HEK293 (cell line): ENCODE data around the gene GYPC.

Experiments
- CTCF ChIA-PET: fragments of 350-600 bp; formaldehyde crosslinking; extraction: SDS; loops from one replicate; lab custom pipeline; 2021; ENCODE audit warnings: antibody characterized with exemption; lab: Yijun Ruan, JAX
- POLR2A ChIA-PET: fragments of 300-600 bp; formaldehyde crosslinking; extraction: SDS; loops from one replicate; lab custom pipeline; 2020; ENCODE audit warnings: antibody characterized with exemption, inconsistent platforms; lab: Yijun Ruan, JAX
- H3K27ac ChIP-seq: fragments of 200-500 bp; sonication (Bioruptor generic); 2 replicates; pipeline ENCODE4 v1.5.1; 2014; ENCODE audit warnings: low read depth, low read length, control low read depth, inconsistent platforms; ENCODE audit errors: extremely low read depth
- H3K36me3 ChIP-seq, 2 experiments: fragments of 200-500 bp in 1 of 2; sonication (Bioruptor generic) in 1 of 2; 1 replicate in 1 of 2; 2 replicates in 1 of 2; pipeline ENCODE4 v1.5.1; 2014 to 2017; ENCODE audit warnings: inconsistent platforms in 2 of 2, low read length in 2 of 2; ENCODE audit not compliant: control insufficient read depth in 2 of 2, insufficient read depth in 1 of 2
- H3K4me1 ChIP-seq: fragments of 200-500 bp; sonication (Bioruptor generic); 2 replicates; pipeline ENCODE4 v1.5.1; 2014; ENCODE audit warnings: mild to moderate bottlenecking, low read length, inconsistent platforms; ENCODE audit not compliant: control insufficient read depth, insufficient read depth
- H3K4me3 ChIP-seq: 2 replicates; pipeline ENCODE4 v1.5.1; 2011; ENCODE audit warnings: low read depth, mild to moderate bottlenecking, control low read depth, low read length, moderate library complexity
- H3K9me3 ChIP-seq: fragments of 200-500 bp; sonication (Bioruptor generic); 2 replicates; pipeline ENCODE4 v1.5.1; 2014; ENCODE audit warnings: low read depth, low read length, inconsistent platforms; ENCODE audit not compliant: control insufficient read depth, insufficient read depth
- MZF1 ChIP-seq: fragments of 450-650 bp; formaldehyde crosslinking; IDR thresholded peaks from 2 replicates; pipeline ENCODE4 v1.5.1; 2017; ENCODE audit warnings: missing biosample characterization, missing genetic modification characterization, borderline replicate concordance
- ZBTB1 ChIP-seq: fragments of 450-650 bp; formaldehyde crosslinking; IDR thresholded peaks from 2 replicates; pipeline ENCODE4 v1.5.1; 2016; ENCODE audit warnings: missing biosample characterization, missing genetic modification characterization
- ZNF23 ChIP-seq: fragments of 450-650 bp; formaldehyde crosslinking; IDR thresholded peaks from 2 replicates; pipeline ENCODE4 v1.5.1; 2016; ENCODE audit warnings: missing biosample characterization, missing genetic modification characterization, borderline replicate concordance
- ZNF274 ChIP-seq, 2 experiments: fragments of 200-500 bp in 1 of 2; fragments of 450-650 bp in 1 of 2; sonication (Bioruptor generic) in 1 of 2; formaldehyde crosslinking in 1 of 2; IDR thresholded peaks; 2 replicates each; pipeline versions ENCODE4 v1.5.1 to v1.6.1; 2014 to 2016; ENCODE audit warnings: borderline replicate concordance in 1 of 2, inconsistent platforms in 1 of 2, low read length in 1 of 2, missing biosample characterization in 1 of 2, missing genetic modification characterization in 1 of 2
- ZNF311 ChIP-seq: fragments of 450-650 bp; formaldehyde crosslinking; IDR thresholded peaks from 2 replicates; pipeline ENCODE4 v1.5.1; 2017; ENCODE audit warnings: missing biosample characterization, missing genetic modification characterization, borderline replicate concordance
- ZNF404 ChIP-seq: fragments of 450-650 bp; formaldehyde crosslinking; IDR thresholded peaks from 2 replicates; pipeline ENCODE4 v1.5.1; 2017; ENCODE audit warnings: missing biosample characterization, missing genetic modification characterization
- ZNF555 ChIP-seq: fragments of 450-650 bp; formaldehyde crosslinking; conservative IDR thresholded peaks from 2 replicates; pipeline ENCODE4 v1.5.1; 2017; ENCODE audit warnings: missing biosample characterization, mild to moderate bottlenecking, missing genetic modification characterization, inconsistent platforms
- ZNF558 ChIP-seq: fragments of 450-650 bp; formaldehyde crosslinking; IDR thresholded peaks from 2 replicates; pipeline ENCODE4 v1.5.1; 2016; ENCODE audit warnings: missing biosample characterization, missing genetic modification characterization
- ZNF768 ChIP-seq: fragments of 450-650 bp; formaldehyde crosslinking; IDR thresholded peaks from 2 replicates; pipeline ENCODE4 v1.5.1; 2018; ENCODE audit warnings: missing biosample characterization, mild to moderate bottlenecking, missing genetic modification characterization
- TF ChIP-seq, protein P1 (sequence below): fragments of 450-650 bp; formaldehyde crosslinking; IDR thresholded peaks from 2 replicates; pipeline ENCODE4 v1.5.1; 2016; ENCODE audit warnings: missing biosample characterization, missing genetic modification characterization
- TF ChIP-seq, protein P2 (sequence below): fragments of 450-650 bp; formaldehyde crosslinking; IDR thresholded peaks from 2 replicates; pipeline ENCODE4 v1.5.1; 2016; ENCODE audit warnings: missing biosample characterization, missing genetic modification characterization
- TF ChIP-seq, protein P3 (sequence below): fragments of 450-650 bp; formaldehyde crosslinking; IDR thresholded peaks from 2 replicates; pipeline ENCODE4 v1.5.1; 2016; ENCODE audit warnings: missing biosample characterization, missing genetic modification characterization
- TF ChIP-seq, protein P4 (sequence below): fragments of 450-650 bp; formaldehyde crosslinking; conservative IDR thresholded peaks from 2 replicates; pipeline ENCODE4 v1.5.1; 2016; ENCODE audit warnings: low read depth, missing biosample characterization, missing genetic modification characterization

The GYPC gene

DNA sequence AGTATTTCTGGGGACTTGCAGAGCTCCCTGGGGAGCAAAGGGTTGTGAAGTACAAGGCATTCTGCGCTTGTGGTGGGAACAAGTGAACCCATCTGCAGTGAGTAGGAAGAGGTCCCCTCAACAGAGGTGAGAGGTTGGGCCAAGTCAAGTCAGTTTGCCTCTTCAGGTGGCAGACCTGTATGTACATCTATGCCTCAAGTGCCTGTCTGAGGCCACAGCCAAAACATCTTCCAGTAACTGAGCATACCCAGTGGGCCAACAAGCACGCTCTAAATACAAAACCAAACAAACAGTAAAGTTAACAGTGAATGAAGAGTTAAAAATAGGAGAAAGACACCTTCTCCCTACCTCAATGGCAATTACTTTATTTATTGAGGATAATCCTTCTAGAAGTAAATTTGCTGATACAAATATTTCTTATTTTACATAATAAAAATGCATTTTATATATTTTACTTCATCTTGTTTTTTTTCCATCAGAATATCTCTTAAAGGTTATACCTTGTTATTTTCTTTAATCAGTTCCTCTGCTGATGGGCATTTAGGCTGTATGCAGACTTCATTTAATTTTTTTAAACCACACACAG is 2.5 kb downstream of the GYPC start:
- Histone ChIP-seq H3K4me3 (no peak overlapping the region), H3K9me3 (no peaks in the 10 kb centered on the region), H3K4me1 (peaks cover 4% of the 10 kb centered on the region; the same call in 1 of the 2 replicates), H3K27ac (no peak overlapping the region)
- POLR2A ChIA-PET = no interaction called here
- CTCF ChIA-PET = no interaction called here
- TF ChIP-seq ZNF23 (tag by site-specific recombination) (no peak), ZNF274 (IDR thresholded peaks at IDR 0.05; ENCODE audit: low read length) (no peak), ZNF274 (tag by site-specific recombination; IDR thresholded peaks at IDR 0.05; ENCODE audit: borderline replicate concordance) (no peak), ZNF404 (tag by site-specific recombination) (no peak), ZNF555 (tag by site-specific recombination) (no peak), ZBTB1 (tag by site-specific recombination) (no peak), MZF1 (tag by site-specific recombination) (no peak), ZNF558 (tag by site-specific recombination) (no peak), ZNF768 (tag by site-specific recombination) (no peak), ZNF311 (tag by site-specific recombination) (no peak)
- TF ChIP-seq, protein P1, sequence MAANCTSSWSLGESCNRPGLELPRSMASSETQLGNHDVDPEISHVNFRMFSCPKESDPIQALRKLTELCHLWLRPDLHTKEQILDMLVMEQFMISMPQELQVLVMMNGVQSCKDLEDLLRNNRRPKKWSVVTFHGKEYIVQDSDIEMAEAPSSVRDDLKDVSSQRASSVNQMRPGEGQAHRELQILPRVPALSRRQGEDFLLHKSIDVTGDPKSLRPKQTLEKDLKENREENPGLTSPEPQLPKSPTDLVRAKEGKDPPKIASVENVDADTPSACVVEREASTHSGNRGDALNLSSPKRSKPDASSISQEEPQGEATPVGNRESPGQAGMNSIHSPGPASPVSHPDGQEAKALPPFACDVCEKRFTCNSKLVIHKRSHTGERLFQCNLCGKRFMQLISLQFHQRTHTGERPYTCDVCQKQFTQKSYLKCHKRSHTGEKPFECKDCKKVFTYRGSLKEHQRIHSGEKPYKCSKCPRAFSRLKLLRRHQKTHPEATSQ = no peak
- TF ChIP-seq, protein P2, sequence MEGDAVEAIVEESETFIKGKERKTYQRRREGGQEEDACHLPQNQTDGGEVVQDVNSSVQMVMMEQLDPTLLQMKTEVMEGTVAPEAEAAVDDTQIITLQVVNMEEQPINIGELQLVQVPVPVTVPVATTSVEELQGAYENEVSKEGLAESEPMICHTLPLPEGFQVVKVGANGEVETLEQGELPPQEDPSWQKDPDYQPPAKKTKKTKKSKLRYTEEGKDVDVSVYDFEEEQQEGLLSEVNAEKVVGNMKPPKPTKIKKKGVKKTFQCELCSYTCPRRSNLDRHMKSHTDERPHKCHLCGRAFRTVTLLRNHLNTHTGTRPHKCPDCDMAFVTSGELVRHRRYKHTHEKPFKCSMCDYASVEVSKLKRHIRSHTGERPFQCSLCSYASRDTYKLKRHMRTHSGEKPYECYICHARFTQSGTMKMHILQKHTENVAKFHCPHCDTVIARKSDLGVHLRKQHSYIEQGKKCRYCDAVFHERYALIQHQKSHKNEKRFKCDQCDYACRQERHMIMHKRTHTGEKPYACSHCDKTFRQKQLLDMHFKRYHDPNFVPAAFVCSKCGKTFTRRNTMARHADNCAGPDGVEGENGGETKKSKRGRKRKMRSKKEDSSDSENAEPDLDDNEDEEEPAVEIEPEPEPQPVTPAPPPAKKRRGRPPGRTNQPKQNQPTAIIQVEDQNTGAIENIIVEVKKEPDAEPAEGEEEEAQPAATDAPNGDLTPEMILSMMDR = no peak
- TF ChIP-seq, protein P3, sequence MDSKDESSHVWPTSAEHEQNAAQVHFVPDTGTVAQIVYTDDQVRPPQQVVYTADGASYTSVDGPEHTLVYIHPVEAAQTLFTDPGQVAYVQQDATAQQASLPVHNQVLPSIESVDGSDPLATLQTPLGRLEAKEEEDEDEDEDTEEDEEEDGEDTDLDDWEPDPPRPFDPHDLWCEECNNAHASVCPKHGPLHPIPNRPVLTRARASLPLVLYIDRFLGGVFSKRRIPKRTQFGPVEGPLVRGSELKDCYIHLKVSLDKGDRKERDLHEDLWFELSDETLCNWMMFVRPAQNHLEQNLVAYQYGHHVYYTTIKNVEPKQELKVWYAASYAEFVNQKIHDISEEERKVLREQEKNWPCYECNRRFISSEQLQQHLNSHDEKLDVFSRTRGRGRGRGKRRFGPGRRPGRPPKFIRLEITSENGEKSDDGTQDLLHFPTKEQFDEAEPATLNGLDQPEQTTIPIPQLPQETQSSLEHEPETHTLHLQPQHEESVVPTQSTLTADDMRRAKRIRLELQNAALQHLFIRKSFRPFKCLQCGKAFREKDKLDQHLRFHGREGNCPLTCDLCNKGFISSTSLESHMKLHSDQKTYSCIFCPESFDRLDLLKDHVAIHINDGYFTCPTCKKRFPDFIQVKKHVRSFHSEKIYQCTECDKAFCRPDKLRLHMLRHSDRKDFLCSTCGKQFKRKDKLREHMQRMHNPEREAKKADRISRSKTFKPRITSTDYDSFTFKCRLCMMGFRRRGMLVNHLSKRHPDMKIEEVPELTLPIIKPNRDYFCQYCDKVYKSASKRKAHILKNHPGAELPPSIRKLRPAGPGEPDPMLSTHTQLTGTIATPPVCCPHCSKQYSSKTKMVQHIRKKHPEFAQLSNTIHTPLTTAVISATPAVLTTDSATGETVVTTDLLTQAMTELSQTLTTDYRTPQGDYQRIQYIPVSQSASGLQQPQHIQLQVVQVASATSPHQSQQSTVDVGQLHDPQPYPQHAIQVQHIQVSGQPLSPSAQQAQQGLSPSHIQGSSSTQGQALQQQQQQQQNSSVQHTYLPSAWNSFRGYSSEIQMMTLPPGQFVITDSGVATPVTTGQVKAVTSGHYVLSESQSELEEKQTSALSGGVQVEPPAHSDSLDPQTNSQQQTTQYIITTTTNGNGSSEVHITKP (tag by site-specific recombination) = no peak
- TF ChIP-seq, protein P4, sequence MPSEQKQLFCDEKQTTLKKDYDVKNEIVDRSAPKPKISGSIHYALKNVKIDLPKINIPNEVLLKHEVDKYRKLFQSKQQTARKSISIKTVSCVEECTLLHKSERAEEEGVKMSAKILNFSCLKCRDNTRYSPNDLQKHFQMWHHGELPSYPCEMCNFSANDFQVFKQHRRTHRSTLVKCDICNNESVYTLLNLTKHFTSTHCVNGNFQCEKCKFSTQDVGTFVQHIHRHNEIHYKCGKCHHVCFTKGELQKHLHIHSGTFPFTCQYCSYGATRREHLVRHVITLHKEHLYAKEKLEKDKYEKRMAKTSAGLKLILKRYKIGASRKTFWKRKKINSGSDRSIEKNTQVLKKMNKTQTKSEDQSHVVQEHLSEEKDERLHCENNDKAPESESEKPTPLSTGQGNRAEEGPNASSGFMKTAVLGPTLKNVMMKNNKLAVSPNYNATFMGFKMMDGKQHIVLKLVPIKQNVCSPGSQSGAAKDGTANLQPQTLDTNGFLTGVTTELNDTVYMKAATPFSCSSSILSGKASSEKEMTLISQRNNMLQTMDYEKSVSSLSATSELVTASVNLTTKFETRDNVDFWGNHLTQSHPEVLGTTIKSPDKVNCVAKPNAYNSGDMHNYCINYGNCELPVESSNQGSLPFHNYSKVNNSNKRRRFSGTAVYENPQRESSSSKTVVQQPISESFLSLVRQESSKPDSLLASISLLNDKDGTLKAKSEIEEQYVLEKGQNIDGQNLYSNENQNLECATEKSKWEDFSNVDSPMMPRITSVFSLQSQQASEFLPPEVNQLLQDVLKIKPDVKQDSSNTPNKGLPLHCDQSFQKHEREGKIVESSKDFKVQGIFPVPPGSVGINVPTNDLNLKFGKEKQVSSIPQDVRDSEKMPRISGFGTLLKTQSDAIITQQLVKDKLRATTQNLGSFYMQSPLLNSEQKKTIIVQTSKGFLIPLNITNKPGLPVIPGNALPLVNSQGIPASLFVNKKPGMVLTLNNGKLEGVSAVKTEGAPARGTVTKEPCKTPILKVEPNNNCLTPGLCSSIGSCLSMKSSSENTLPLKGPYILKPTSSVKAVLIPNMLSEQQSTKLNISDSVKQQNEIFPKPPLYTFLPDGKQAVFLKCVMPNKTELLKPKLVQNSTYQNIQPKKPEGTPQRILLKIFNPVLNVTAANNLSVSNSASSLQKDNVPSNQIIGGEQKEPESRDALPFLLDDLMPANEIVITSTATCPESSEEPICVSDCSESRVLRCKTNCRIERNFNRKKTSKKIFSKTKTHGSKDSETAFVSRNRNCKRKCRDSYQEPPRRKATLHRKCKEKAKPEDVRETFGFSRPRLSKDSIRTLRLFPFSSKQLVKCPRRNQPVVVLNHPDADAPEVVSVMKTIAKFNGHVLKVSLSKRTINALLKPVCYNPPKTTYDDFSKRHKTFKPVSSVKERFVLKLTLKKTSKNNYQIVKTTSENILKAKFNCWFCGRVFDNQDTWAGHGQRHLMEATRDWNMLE (tag by site-specific recombination) = no peak
- TF ChIP-seq, all 188 proteins: peak for 0
- no peaks in the 10 kb centered on the region for H3K36me3 ChIP-seq
